GM21423 (cell line): ENCODE results near the gene DENR.
A peak's percentile ranks its signal among the peaks of the same experiment; 100 is the strongest.

ENCODE experiments used
- ATAC-seq: cut with Tn5 transposase; IDR thresholded peaks from one replicate; pipeline ENCODE4 v1.9.1; 2021; ENCODE audit warnings: mild to moderate bottlenecking, moderate library complexity; ENCODE audit not compliant: unreplicated experiment

Gene DENR

GRCh38 chr12:122813310-122813713 is 60.7 kb downstream of the DENR start:
- ATAC-seq: peak; percentile 54

- ATAC-seq: no peak
Measured at GRCh38 chr12:122819209-122819785, 66.7 kb downstream of the DENR start.

GRCh38 chr12:122820138-122820537 is 67.5 kb downstream of the DENR start:
- no peak for ATAC-seq
